HepG2 (cell line): ENCODE results near the gene FBXO11. TPM values are rescaled to one million over a fixed set of nuclear protein-coding genes. Genes with fewer than 3 reads are reported as not detected.

ENCODE experiments used
- BRCA1 ChIP-seq: sonication (generic); formaldehyde crosslinking; IDR thresholded peaks from 2 replicates; pipeline ENCODE4 v1.4.0; 2020; ENCODE audit warnings: missing genetic modification reagents
- HBP1 ChIP-seq: IDR thresholded peaks from 2 replicates; pipeline ENCODE4 v1.6.1; 2016; ENCODE audit warnings: low read depth, control low read depth
- HIC2 ChIP-seq: sonication (generic); formaldehyde crosslinking; IDR thresholded peaks from 2 replicates; pipeline ENCODE4 v1.9.0; 2022; ENCODE audit warnings: low read depth, missing genetic modification reagents
- HIVEP1 ChIP-seq: sonication (generic); formaldehyde crosslinking; IDR thresholded peaks from 2 replicates; pipeline ENCODE4 v1.4.0; 2020; ENCODE audit warnings: mild to moderate bottlenecking, missing genetic modification reagents
- KLF15 ChIP-seq: sonication (generic); formaldehyde crosslinking; IDR thresholded peaks from 2 replicates; pipeline ENCODE4 v1.8.1; 2023; ENCODE audit warnings: borderline replicate concordance, mild to moderate bottlenecking, inconsistent platforms, missing genetic modification reagents, mixed read lengths
- MBNL3 ChIP-seq: fragments of 250-450 bp; sonication (Bioruptor Pico); conservative IDR thresholded peaks from 2 replicates; pipeline ENCODE4 v1.8.0; 2022; ENCODE audit warnings: mild to moderate bottlenecking, inconsistent platforms
- MXD4 ChIP-seq: IDR thresholded peaks from 2 replicates; pipeline ENCODE4 v1.6.1; 2016; ENCODE audit warnings: mild to moderate bottlenecking, missing biosample characterization, missing genetic modification reagents
- NFYC ChIP-seq: IDR thresholded peaks from 2 replicates; pipeline ENCODE4 v1.6.1; 2016; ENCODE audit warnings: missing genetic modification reagents, missing compliant biosample characterization
- SRY ChIP-seq: sonication (generic); formaldehyde crosslinking; IDR thresholded peaks from 2 replicates; pipeline ENCODE4 v1.8.0; 2022; ENCODE audit warnings: mild to moderate bottlenecking, missing genetic modification reagents
- TEAD3 ChIP-seq: optimal IDR thresholded peaks from 2 replicates; pipeline ENCODE3; 2016; ENCODE audit warnings: borderline replicate concordance
- THAP11 ChIP-seq: IDR thresholded peaks from 2 replicates; pipeline ENCODE4 v1.6.1; 2016; ENCODE audit warnings: missing biosample characterization, missing genetic modification reagents
- TMF1 ChIP-seq: sonication (generic); formaldehyde crosslinking; IDR thresholded peaks from 2 replicates; pipeline ENCODE4 v1.8.1; 2022; ENCODE audit warnings: low read depth, missing genetic modification reagents
- TOPORS ChIP-seq: sonication (generic); formaldehyde crosslinking; IDR thresholded peaks from 2 replicates; pipeline ENCODE4 v1.8.0; 2023; ENCODE audit warnings: mild to moderate bottlenecking, missing genetic modification reagents
- UBTF ChIP-seq: sonication (generic); formaldehyde crosslinking; IDR thresholded peaks from 2 replicates; pipeline ENCODE4 v1.4.0; 2020; ENCODE audit warnings: mild to moderate bottlenecking, missing genetic modification reagents
- WIZ ChIP-seq: sonication (generic); formaldehyde crosslinking; IDR thresholded peaks from 2 replicates; pipeline ENCODE4 v1.5.1; 2020; ENCODE audit warnings: mild to moderate bottlenecking, missing genetic modification reagents
- ZBTB8A ChIP-seq: sonication (generic); formaldehyde crosslinking; IDR thresholded peaks from 2 replicates; pipeline ENCODE4 v1.4.0; 2020; ENCODE audit warnings: mild to moderate bottlenecking, low read depth, missing genetic modification reagents, borderline replicate concordance
- ZFP41 ChIP-seq: sonication (generic); formaldehyde crosslinking; IDR thresholded peaks from 2 replicates; pipeline ENCODE4 v1.4.0; 2020; ENCODE audit warnings: mild to moderate bottlenecking, missing genetic modification reagents, borderline replicate concordance
- ZKSCAN5 ChIP-seq: sonication (generic); formaldehyde crosslinking; IDR thresholded peaks from 2 replicates; pipeline ENCODE4 v1.5.1; 2020; ENCODE audit warnings: mild to moderate bottlenecking, missing genetic modification reagents
- ZNF10 ChIP-seq: sonication (generic); formaldehyde crosslinking; IDR thresholded peaks from 2 replicates; pipeline ENCODE4 v1.4.0; 2020; ENCODE audit warnings: mild to moderate bottlenecking, low read depth, missing genetic modification reagents, borderline replicate concordance
- ZNF12 ChIP-seq: sonication (generic); formaldehyde crosslinking; IDR thresholded peaks from 2 replicates; pipeline ENCODE4 v1.5.0; 2020; ENCODE audit warnings: missing genetic modification reagents
- ZNF292 ChIP-seq: sonication (generic); formaldehyde crosslinking; IDR thresholded peaks from 2 replicates; pipeline ENCODE4 v1.8.1; 2022; ENCODE audit warnings: mild to moderate bottlenecking, low read depth, missing genetic modification reagents, borderline replicate concordance
- ZNF367 ChIP-seq: sonication (generic); formaldehyde crosslinking; IDR thresholded peaks from 2 replicates; pipeline ENCODE4 v1.4.0; 2020; ENCODE audit warnings: missing genetic modification reagents, borderline replicate concordance
- ZNF496 ChIP-seq: sonication (generic); formaldehyde crosslinking; IDR thresholded peaks from 2 replicates; pipeline ENCODE4 v1.8.1; 2023; ENCODE audit warnings: mild to moderate bottlenecking, moderate library complexity, missing genetic modification reagents; ENCODE audit not compliant: insufficient replicate concordance
- ZNF562 ChIP-seq: sonication (generic); formaldehyde crosslinking; IDR thresholded peaks from 2 replicates; pipeline ENCODE4 v1.8.0; 2022; ENCODE audit warnings: missing genetic modification reagents, borderline replicate concordance
- ZSCAN30 ChIP-seq: sonication (generic); formaldehyde crosslinking; IDR thresholded peaks from 2 replicates; pipeline ENCODE4 v1.5.0; 2020; ENCODE audit warnings: mild to moderate bottlenecking, missing genetic modification reagents
- polyA plus RNA-seq, 8 experiments: library from polyadenylated mRNA; depleted of rRNA in 3 of 8; stranded (reverse) in 7 of 8; unstranded in 1 of 8; fragments of >200 nt; fragmentation: Illumina TruSeq in 4 of 8; extraction: Trizol in 4 of 8; gene quantifications; 2 replicates each; pipeline versions ENCODE4 v1.2.1 to v1.2.3, GENCODE V29; 2011 to 2016; ENCODE audit warnings: low read depth in 4 of 8, missing spikeins in 1 of 8, mixed read lengths in 1 of 8; ENCODE audit not compliant: insufficient read depth in 1 of 8
- total RNA-seq, 5 experiments: library from RNA; depleted of rRNA; stranded (reverse); fragments of >200 nt; fragmentation: Illumina TruSeq; extraction: Trizol; gene quantifications; 2 replicates each; pipeline ENCODE4 v1.2.3, GENCODE V29; 2016; ENCODE audit warnings: low read depth in 1 of 5

The FBXO11 gene
- total and polyA plus RNA-seq, 2 of the 13 experiments (the other 11 are each of a cell fraction or from before 2014, with no cell fraction given), result 27.9 to 47.6 TPM

- TF ChIP-seq ZBTB8A (CRISPR knock-in tag) (0 out of 2 replicates have a peak, but pooled peaks have one; percentile 10), HIVEP1 (CRISPR knock-in tag) (no peak), MBNL3 (CRISPR knock-in tag) (no peak), UBTF (CRISPR knock-in tag) (no peak), ZNF292 (CRISPR knock-in tag) (no peak), HBP1 (no peak), ZKSCAN5 (CRISPR knock-in tag) (no peak), ZNF367 (CRISPR knock-in tag) (0 out of 2 replicates have a peak, but pooled peaks have one; percentile 7), HIC2 (CRISPR knock-in tag) (no peak; the same call in 1 of the 2 replicates), ZNF12 (CRISPR knock-in tag) (no peak), TMF1 (CRISPR knock-in tag) (no peak), KLF15 (CRISPR knock-in tag) (no peak), TOPORS (CRISPR knock-in tag) (no peak), NFYC (CRISPR knock-in tag) (no peak), BRCA1 (CRISPR knock-in tag) (no peak), ZNF10 (CRISPR knock-in tag) (no peak), MXD4 (CRISPR knock-in tag) (no peak), ZNF496 (CRISPR knock-in tag) (no peak), ZFP41 (CRISPR knock-in tag) (no peak), THAP11 (CRISPR knock-in tag) (no peak), WIZ (CRISPR knock-in tag) (no peak), TEAD3 (CRISPR knock-in tag) (no peak), ZSCAN30 (CRISPR knock-in tag) (no peak), ZNF562 (CRISPR knock-in tag) (no peak), SRY (CRISPR knock-in tag) (no peak)
Observed at GRCh38 chr2:47783486-47784351, 122.6 kb downstream of the FBXO11 start (continued).
